Measurements from ENCODE around the gene FUCA2.

GRCh38 chr6:143465546-143465945 is 46.0 kb downstream of the FUCA2 start:
- TF ChIP-seq CTCF (IDR thresholded peaks at IDR 0.05) (no peak), POLR2AphosphoS5 (IDR thresholded peaks at IDR 0.05) (no peak), POLR2A (IDR thresholded peaks at IDR 0.05) (no peak), EP300 (IDR thresholded peaks at IDR 0.05; ENCODE audit: low read depth) (no peak)
